Vagina (tissue), 2 donors: ENCODE data around the gene HSDL1. TPM values are rescaled to one million over a fixed set of nuclear protein-coding genes. Genes with fewer than 3 reads are reported as not detected.

ENCODE experiments used
- DNase-seq, 2 donors: peaks; one replicate each; pipeline ENCODE4 v3.0.0-alpha.2; 2017; ENCODE audit errors: extremely low spot score in 2 of 2
- H3K27ac ChIP-seq: fragments of 200-600 bp; sonication (generic); one replicate; pipeline ENCODE4 v1.5.1; 2019
- H3K27me3 ChIP-seq: fragments of 200-600 bp; sonication (generic); one replicate; pipeline ENCODE4 v1.5.1; 2019
- H3K36me3 ChIP-seq, 2 donors: fragments of 200-600 bp; sonication (generic); one replicate each; pipeline ENCODE4 v1.5.1; 2017 to 2019
- H3K4me1 ChIP-seq: fragments of 200-600 bp; sonication (generic); one replicate; pipeline ENCODE4 v1.5.1; 2019
- H3K4me3 ChIP-seq, 2 donors: fragments of 200-600 bp; sonication (generic); 1 replicate in 1 of 2; 2 replicates in 1 of 2; pipeline ENCODE4 v1.5.1; 2016 to 2019
- H3K9me3 ChIP-seq: fragments of 200-600 bp; sonication (generic); one replicate; pipeline ENCODE4 v1.5.1; 2019
- CTCF ChIP-seq, 3 experiments: fragments of 450-650 bp in 2 of 3; fragments of 200-600 bp in 1 of 3; sonication (generic) in 1 of 3; IDR thresholded peaks; one replicate each; pipeline ENCODE4 v1.5.1; 2017 to 2019; ENCODE audit warnings: antibody characterized with exemption in 3 of 3, mild to moderate bottlenecking in 2 of 3, moderate library complexity in 2 of 3
- POLR2A ChIP-seq, 2 donors: fragments of 450-650 bp; IDR thresholded peaks; one replicate each; pipeline ENCODE4 v1.6.1; 2017; ENCODE audit warnings: antibody characterized with exemption in 2 of 2, mild to moderate bottlenecking in 2 of 2, moderate library complexity in 2 of 2
- POLR2AphosphoS5 ChIP-seq, 2 donors: sonication (generic); formaldehyde crosslinking; IDR thresholded peaks; one replicate each; pipeline ENCODE4 v1.9.0; 2017; ENCODE audit warnings: antibody characterized with exemption in 2 of 2, mild to moderate bottlenecking in 2 of 2, low read depth in 1 of 2; ENCODE audit not compliant: insufficient read depth in 1 of 2
- intact Hi-C: fragments of 100-400 bp; cut with DNase I; formaldehyde crosslinking; loops from one replicate; pipeline ENCODE4 v1.15.1; 2023
- total RNA-seq: library from RNA; depleted of rRNA; stranded (reverse); fragments of >200 nt; gene quantifications from one replicate; pipeline ENCODE4 v1.2.3, GENCODE V29; 2016

Gene HSDL1
- total RNA-seq, 1 donor from 2014 or later, result 16.9 TPM

- intact Hi-C loops, result no loop called here
These were observed 22.1 kb upstream of the HSDL1 start for GRCh38 chr16:84166796-84167695.

GRCh38 chr16:84165746-84166145 is 20.8 kb upstream of the HSDL1 start:
- no peak for DNase-seq
- Histone ChIP-seq H3K36me3 (no peaks in the 10 kb centered on the region), H3K27me3 (no peaks in the 10 kb centered on the region), H3K4me1 (no peaks in the 10 kb centered on the region), H3K27ac (no peak overlapping the region), H3K4me3 (no peak overlapping the region), H3K9me3 (no peaks in the 10 kb centered on the region)
- intact Hi-C loops, result no loop called here
- no peak for TF ChIP-seq CTCF (IDR thresholded peaks at IDR 0.05)

More at GRCh38 chr16:84166796-84167695, 22.1 kb upstream of the HSDL1 start:
- H3K4me1 ChIP-seq, result no peaks in the 10 kb centered on the region
- no peaks in the 10 kb centered on the region for H3K36me3 ChIP-seq
- TF ChIP-seq POLR2AphosphoS5 (IDR thresholded peaks at IDR 0.05; ENCODE audit: insufficient read depth in 1 of 2, low read depth in 1 of 2) (no peak), POLR2A (IDR thresholded peaks at IDR 0.05) (no peak)
- no peaks in the 10 kb centered on the region for H3K27me3 ChIP-seq
- DNase-seq, result no peak
- H3K9me3 ChIP-seq, result no peaks in the 10 kb centered on the region
- no peak overlapping the region for H3K27ac ChIP-seq
- no peak overlapping the region for H3K4me3 ChIP-seq

GRCh38 chr16:84161801-84162200 is 16.8 kb upstream of the HSDL1 start:
- intact Hi-C loops, result no loop called here
- DNase-seq, result no peak
- H3K36me3 ChIP-seq, result no peaks in the 10 kb centered on the region
- no peak overlapping the region for H3K27ac ChIP-seq
- no peak overlapping the region for H3K4me3 ChIP-seq
- H3K27me3 ChIP-seq, result no peaks in the 10 kb centered on the region
- TF ChIP-seq POLR2AphosphoS5 (IDR thresholded peaks at IDR 0.05; ENCODE audit: insufficient read depth in 1 of 2, low read depth in 1 of 2), result no peak
- no peaks in the 10 kb centered on the region for H3K4me1 ChIP-seq
- no peaks in the 10 kb centered on the region for H3K9me3 ChIP-seq

GRCh38 chr16:84161037-84161436 is 16.1 kb upstream of the HSDL1 start:
- Histone ChIP-seq H3K27me3 (no peaks in the 10 kb centered on the region), H3K4me1 (no peaks in the 10 kb centered on the region), H3K9me3 (no peaks in the 10 kb centered on the region), H3K27ac (no peak overlapping the region), H3K4me3 (no peak overlapping the region), H3K36me3 (no peaks in the 10 kb centered on the region)
- intact Hi-C loops, result no loop called here
- no peak for TF ChIP-seq CTCF (IDR thresholded peaks at IDR 0.05)
- no peak for TF ChIP-seq POLR2AphosphoS5 (IDR thresholded peaks at IDR 0.05; ENCODE audit: insufficient read depth in 1 of 2, low read depth in 1 of 2)
- no peak for TF ChIP-seq POLR2A (IDR thresholded peaks at IDR 0.05)
- DNase-seq, result no peak

- no peaks in the 10 kb centered on the region for H3K27me3 ChIP-seq
These were observed 14.8 kb upstream of the HSDL1 start for GRCh38 chr16:84159800-84160199.

More at GRCh38 chr16:84159800-84160199, 14.8 kb upstream of the HSDL1 start:
- H3K27ac ChIP-seq, result no peak overlapping the region
- no peak for DNase-seq
- H3K4me3 ChIP-seq, result no peak overlapping the region
- TF ChIP-seq POLR2AphosphoS5 (IDR thresholded peaks at IDR 0.05; ENCODE audit: insufficient read depth in 1 of 2, low read depth in 1 of 2) (no peak), POLR2A (IDR thresholded peaks at IDR 0.05) (no peak), CTCF (IDR thresholded peaks at IDR 0.05) (no peak)
- H3K36me3 ChIP-seq, result no peaks in the 10 kb centered on the region
- no peaks in the 10 kb centered on the region for H3K4me1 ChIP-seq
- H3K9me3 ChIP-seq, result no peaks in the 10 kb centered on the region
- intact Hi-C loops, result no loop called here
